Kidney (tissue), 14 donors: ENCODE measurements around the gene JARID2. TPM values are rescaled to one million over a fixed set of nuclear protein-coding genes. Genes with fewer than 3 reads are reported as not detected.

Experiments
- DNase-seq, 5 donors: peaks; one replicate each; pipeline ENCODE4 v3.0.0-alpha.2; 2013 to 2020
- FAIRE-seq: peaks from 2 replicates; lab custom pipeline; 2012; peaks lifted over from hg19 to GRCh38; lab: Jason Lieb, UNC
- H3K27ac ChIP-seq, 2 donors: one replicate each; pipeline ENCODE4 v1.7.0; 2013; ENCODE audit warnings: low read depth in 2 of 2, low read length in 2 of 2, inconsistent platforms in 1 of 2
- H3K27me3 ChIP-seq: one replicate; pipeline ENCODE4 v1.7.1; 2013; ENCODE audit warnings: low read length, inconsistent platforms; ENCODE audit not compliant: control insufficient read depth, insufficient read depth
- H3K36me3 ChIP-seq, 3 donors: one replicate each; pipeline versions ENCODE4 v1.7.0 to v1.7.1; 2013; ENCODE audit warnings: low read length in 3 of 3, control low read depth in 1 of 3, inconsistent platforms in 1 of 3; ENCODE audit not compliant: insufficient read depth in 3 of 3, control insufficient read depth in 2 of 3
- H3K4me1 ChIP-seq, 3 donors: one replicate each; pipeline versions ENCODE4 v1.7.0 to v1.7.1; 2013; ENCODE audit warnings: low read length in 3 of 3, inconsistent platforms in 1 of 3, low read depth in 1 of 3; ENCODE audit not compliant: control insufficient read depth in 2 of 3, insufficient read depth in 2 of 3
- H3K4me3 ChIP-seq, 3 donors: one replicate each; pipeline versions ENCODE4 v1.7.0 to v1.8.1; 2013; ENCODE audit warnings: low read length in 3 of 3, control low read depth in 1 of 3, inconsistent platforms in 1 of 3
- H3K9ac ChIP-seq, 3 donors: one replicate each; pipeline versions ENCODE4 v1.7.0 to v1.7.1; 2013; ENCODE audit warnings: low read length in 3 of 3, control low read depth in 1 of 3, inconsistent platforms in 1 of 3
- H3K9me3 ChIP-seq, 3 donors: one replicate each; pipeline versions ENCODE4 v1.7.0 to v1.7.1; 2013; ENCODE audit warnings: low read length in 3 of 3, control low read depth in 1 of 3, inconsistent platforms in 1 of 3; ENCODE audit not compliant: control insufficient read depth in 2 of 3, insufficient read depth in 1 of 3
- CTCF ChIP-seq: IDR thresholded peaks from 3 replicates; pipeline ENCODE4 v1.5.1; 2012; ENCODE audit warnings: mild to moderate bottlenecking, moderate library complexity, borderline replicate concordance; ENCODE audit not compliant: insufficient read depth; ENCODE audit errors: extremely low read depth
- intact Hi-C: fragments of 100-400 bp; cut with DNase I; formaldehyde crosslinking; loops from one replicate; pipeline ENCODE4 v1.11.1; 2022
- polyA plus RNA-seq: library from polyadenylated mRNA; stranded (reverse); fragments of 350-450 nt; fragmentation: Illumina TruSeq; extraction: RNeasy Lipid Tissue Mini Kit (QIAGEN cat#74804); gene quantifications from one replicate; pipeline ENCODE4 v1.2.3, GENCODE V29; 2014; ENCODE audit warnings: low read depth, low replicate concordance; ENCODE audit not compliant: insufficient read depth
- total RNA-seq: library from RNA; stranded (reverse); fragmentation: NEBNext Ultra II Directional; extraction: Animal tissue kit (Norgen Biotek cat#: 25700); gene quantifications from one replicate; pipeline ENCODE4 v1.2.1, GENCODE V29; 2021
- donor health status: control.
- donor health status: control.
- donor health status: control.
- donor health status: control.
- donor health status: control.
- donor health status: DM: yes; HTN: yes; CAD: no.
- donor health status: Normal renal cell carcinoma (clear cell type).

Gene JARID2
- total and polyA plus RNA-seq, 2 donors from 2014 or later = 1.8 to 12.3 TPM

- Histone ChIP-seq H3K4me1 (peaks cover 7 to 10% (median 10%) of the 10 kb centered on the region in 3 donors), H3K4me3 (no peak overlapping the region), H3K9ac (no peak overlapping the region), H3K9me3 (no peaks in the 10 kb centered on the region), H3K27me3 (no peaks in the 10 kb centered on the region), H3K36me3 (no peaks in the 10 kb centered on the region), H3K27ac (no peak overlapping the region)
- FAIRE-seq (no peak), DNase-seq (no peak)
- intact Hi-C loops = no loop called here
- no peak for TF ChIP-seq CTCF
Measured at GRCh38 chr6:15550546-15551123, 304.8 kb downstream of the JARID2 start.

DNA sequence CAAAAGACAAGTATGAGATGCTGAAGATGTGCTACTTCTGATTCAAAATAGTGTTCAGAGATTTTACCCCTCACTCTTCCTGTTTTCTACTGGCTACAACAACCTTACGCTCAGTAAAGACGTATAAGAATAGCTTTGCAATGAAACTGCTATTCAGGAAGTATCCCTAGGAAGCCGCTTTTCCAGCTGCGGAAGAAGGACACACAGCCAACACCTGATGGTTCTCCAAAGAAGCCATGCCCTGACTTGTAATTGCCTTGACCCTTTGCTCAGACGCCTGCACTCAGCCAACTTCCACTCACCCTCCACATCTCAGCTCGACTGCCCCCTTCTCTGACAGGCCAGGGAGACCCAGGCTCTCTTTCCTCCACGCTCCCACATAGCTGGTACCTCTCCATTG is 305.4 kb downstream of the JARID2 start:
- Histone ChIP-seq H3K9me3 (no peaks in the 10 kb centered on the region), H3K36me3 (no peaks in the 10 kb centered on the region), H3K9ac (no peak overlapping the region), H3K27me3 (no peaks in the 10 kb centered on the region), H3K27ac (no peak overlapping the region), H3K4me3 (no peak overlapping the region), H3K4me1 (peaks cover 7 to 10% (median 10%) of the 10 kb centered on the region in 3 donors)
- intact Hi-C loops = no loop called here
- FAIRE-seq (no peak), DNase-seq (no peak)
- TF ChIP-seq CTCF = no peak

GRCh38 chr6:15551798-15552197 is 305.9 kb downstream of the JARID2 start:
- intact Hi-C loops = no loop called here
- no peaks in the 10 kb centered on the region for H3K27me3 ChIP-seq
- FAIRE-seq = no peak
- peaks cover 7 to 13% (median 10%) of the 10 kb centered on the region in 3 donors for H3K4me1 ChIP-seq
- H3K9ac ChIP-seq = no peak overlapping the region
- no peak overlapping the region for H3K4me3 ChIP-seq
- no peak for TF ChIP-seq CTCF
- no peaks in the 10 kb centered on the region for H3K9me3 ChIP-seq
- DNase-seq = peak in 3 of 5 donors; percentile 31 to 61 (median 45)
- no peaks in the 10 kb centered on the region for H3K36me3 ChIP-seq
- peak overlapping the region in 1 of 2 donors; percentile 44 for H3K27ac ChIP-seq

DNA sequence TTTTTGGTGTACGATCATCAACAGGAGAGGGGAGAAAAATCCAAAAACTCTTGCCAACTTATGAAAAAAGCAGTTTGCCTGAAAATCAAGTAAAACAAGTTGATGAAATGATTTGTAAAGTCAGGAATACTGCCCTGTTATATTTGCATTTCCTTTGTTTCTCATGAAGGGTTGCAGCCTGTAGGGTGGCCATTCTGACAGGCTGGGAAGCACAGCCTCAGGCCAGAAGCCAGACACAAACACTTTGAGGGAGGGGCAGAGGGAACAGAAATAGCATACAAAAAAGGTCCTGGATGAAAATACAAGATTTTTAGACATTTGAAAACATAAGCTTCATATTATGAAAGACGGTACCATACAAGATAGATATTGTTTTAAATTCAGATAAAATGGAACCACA is 307.2 kb downstream of the JARID2 start:
- peaks cover 5 to 14% (median 10%) of the 10 kb centered on the region in 3 donors for H3K4me1 ChIP-seq
- no peaks in the 10 kb centered on the region for H3K9me3 ChIP-seq
- no peaks in the 10 kb centered on the region for H3K27me3 ChIP-seq
- TF ChIP-seq CTCF = no peak
- DNase-seq = peak in 1 of 5 donors; percentile 23
- intact Hi-C loops = no loop called here
- H3K9ac ChIP-seq = no peak overlapping the region
- FAIRE-seq = no peak
- H3K36me3 ChIP-seq = no peaks in the 10 kb centered on the region
- no peak overlapping the region for H3K27ac ChIP-seq
- no peak overlapping the region for H3K4me3 ChIP-seq
